WTC11 (cell line): ENCODE results near the gene KHSRP. TPM values are rescaled to one million over a fixed set of nuclear protein-coding genes. Genes with fewer than 3 reads are reported as not detected.
A peak's percentile ranks its signal among the peaks of the same experiment; 100 is the strongest.

ENCODE experiments used
- ATAC-seq: fragments of 200-7000 bp; cut with Tn5 transposase; 2 replicates; pipeline ENCODE4 v1.10.0; 2021; ENCODE audit warnings: mild to moderate bottlenecking, moderate library complexity
- CTCF ChIA-PET: fragments of 300-600 bp; sonication (Branson Sonifier 250); formaldehyde crosslinking; loops from one replicate; lab custom pipeline; 2021; ENCODE audit warnings: antibody characterized with exemption; lab: Charles Lee
- POLR2A ChIA-PET: fragments of 350-600 bp; sonication (Branson Sonifier 250); formaldehyde crosslinking; loops from one replicate; lab custom pipeline; 2021; ENCODE audit warnings: antibody characterized with exemption; lab: Charles Lee
- DNase-seq: peaks from one replicate; pipeline ENCODE4 v3.0.0; 2021; ENCODE audit warnings: low spot score
- H3K27ac Mint-ChIP-seq: 2 replicates; pipeline ENCODE4 v1.8.0; 2021; ENCODE audit warnings: mixed read lengths
- H3K27me3 Mint-ChIP-seq: 2 replicates; pipeline ENCODE4 v1.8.0; 2021; ENCODE audit warnings: low read depth, mild to moderate bottlenecking, moderate library complexity, mixed read lengths
- H3K36me3 Mint-ChIP-seq: 2 replicates; pipeline ENCODE4 v1.8.0; 2021; ENCODE audit warnings: mixed read lengths
- H3K4me1 Mint-ChIP-seq: 2 replicates; pipeline ENCODE4 v1.8.0; 2022; ENCODE audit warnings: mixed read lengths
- H3K4me3 Mint-ChIP-seq: 2 replicates; pipeline ENCODE4 v1.8.0; 2021; ENCODE audit warnings: mild to moderate bottlenecking, moderate library complexity, mixed read lengths
- H3K9me3 Mint-ChIP-seq: 2 replicates; pipeline ENCODE4 v1.8.0; 2021; ENCODE audit warnings: mixed read lengths
- CREM ChIP-seq: sonication (generic); formaldehyde crosslinking; IDR thresholded peaks from 2 replicates; pipeline ENCODE4 v1.8.1; 2022; ENCODE audit warnings: mild to moderate bottlenecking, missing genetic modification reagents, moderate library complexity
- E2F5 ChIP-seq: sonication (generic); formaldehyde crosslinking; IDR thresholded peaks from 2 replicates; pipeline ENCODE4 v1.8.1; 2022; ENCODE audit warnings: mild to moderate bottlenecking, moderate library complexity, missing genetic modification reagents
- MYBL2 ChIP-seq: sonication (generic); formaldehyde crosslinking; IDR thresholded peaks from 2 replicates; pipeline ENCODE4 v1.8.1; 2023; ENCODE audit warnings: mild to moderate bottlenecking, moderate library complexity, missing genetic modification reagents
- OVOL2 ChIP-seq: fragments of 250-450 bp; sonication (Bioruptor Pico); IDR thresholded peaks from 2 replicates; pipeline ENCODE4 v1.9.0; 2021; ENCODE audit warnings: mild to moderate bottlenecking, borderline replicate concordance
- PREB ChIP-seq: sonication (generic); formaldehyde crosslinking; IDR thresholded peaks from 2 replicates; pipeline ENCODE4 v1.8.1; 2022; ENCODE audit warnings: mild to moderate bottlenecking, missing genetic modification reagents, moderate library complexity, borderline replicate concordance
- STAT6 ChIP-seq: sonication (generic); formaldehyde crosslinking; conservative IDR thresholded peaks from 2 replicates; pipeline ENCODE4 v1.8.1; 2023; ENCODE audit warnings: mild to moderate bottlenecking, low read depth, missing genetic modification reagents, moderate library complexity
- USF1 ChIP-seq: sonication (generic); formaldehyde crosslinking; IDR thresholded peaks from 2 replicates; pipeline ENCODE4 v1.8.0; 2022; ENCODE audit warnings: mild to moderate bottlenecking, missing genetic modification reagents
- ZBTB43 ChIP-seq: sonication (generic); formaldehyde crosslinking; IDR thresholded peaks from 2 replicates; pipeline ENCODE4 v1.8.1; 2023; ENCODE audit warnings: mild to moderate bottlenecking, missing genetic modification reagents
- ZNF416 ChIP-seq: fragments of 250-450 bp; sonication (Bioruptor Pico); IDR thresholded peaks from 2 replicates; pipeline ENCODE4 v1.9.0; 2021; ENCODE audit warnings: mild to moderate bottlenecking, inconsistent platforms
- microRNA-seq: library from miRNA; unstranded; fragments of <30 nt; microRNA quantifications from one replicate; pipeline ENCODE4 v1.2.0, GENCODE V29; 2022; ENCODE audit warnings: borderline number of aligned reads
- total RNA-seq: library from RNA; stranded (reverse); gene quantifications from 3 replicates; pipeline ENCODE4 v1.2.3, GENCODE V29; 2021

The KHSRP gene
- total RNA-seq, 1 experiment from 2014 or later = 572 TPM

- TF ChIP-seq E2F5 (CRISPR knock-in tag) (peak; percentile 70; the same call in 1 of the 2 replicates), OVOL2 (CRISPR knock-in tag) (no peak)
Measured at GRCh38 chr19:6372594-6373095, 52.0 kb downstream of the KHSRP start, which contains the start of gene ALKBH7 (continued).

GRCh38 chr19:6364353-6364752, 60.3 kb downstream of the KHSRP start:
- ATAC-seq = no peak
- Mint-ChIP-seq H3K27ac (no peak overlapping the region), H3K4me3 (no peak overlapping the region), H3K27me3 (peaks cover 8% of the 10 kb centered on the region; the same call in 1 of the 2 replicates), H3K36me3 (peaks cover 28% of the 10 kb centered on the region), H3K4me1 (peaks cover 5% of the 10 kb centered on the region; the same call in 1 of the 2 replicates), H3K9me3 (no peaks in the 10 kb centered on the region)
- no peak for TF ChIP-seq STAT6 (CRISPR knock-in tag)
- TF ChIP-seq MYBL2 = no peak
- TF ChIP-seq USF1 (CRISPR knock-in tag) = no peak
- no peak for TF ChIP-seq ZNF416
- no peak for TF ChIP-seq ZBTB43
- TF ChIP-seq PREB = no peak
- no peak for TF ChIP-seq CREM (CRISPR knock-in tag)
- ChIA-PET POLR2A (no interaction called here), CTCF (interaction anchor here (0.8 to 1.3 kb wide), 4 partner anchors 9 to 342 kb away, joined by 3 to 4 read pairs (median 4); no protein-coding TSS in a partner anchor)
- no peak for DNase-seq

Small RNA genes lying within 50 kb of the gene (microRNA-seq; reads per million reads assigned to microRNA genes)
- gene MIR3940 = 15.0 reads per million, percentile 35 among the genes with 10 or more reads in this experiment
- gene MIR6790 = 2.8 reads per million
- gene MIR6885 = not detected

Other genes with a start within 250 kb of the KHSRP start
- 49.9 to 58.2 TPM (median 50.2 TPM) in 3 replicates for gene MLLT1, start 144.8 kb downstream of the KHSRP start, total RNA-seq
- not detected in 3 replicates for gene ACER1, start 91.2 kb downstream of the KHSRP start, total RNA-seq
- 86.2 to 95.8 TPM (median 91.9 TPM) in 3 replicates for gene CLPP, start 63.3 kb downstream of the KHSRP start, total RNA-seq
- 96.4 to 119 TPM (median 114 TPM) in 3 replicates for gene ALKBH7, start 52.0 kb downstream of the KHSRP start, total RNA-seq
- 1.9 to 3.5 TPM (median 2.9 TPM) in 3 replicates for gene PSPN, start 48.9 kb downstream of the KHSRP start, total RNA-seq
- 61.5 to 62.9 TPM (median 62.4 TPM) in 3 replicates for gene GTF2F1, start 31.6 kb downstream of the KHSRP start, total RNA-seq
- 0.18 to 0.35 TPM (median 0.21 TPM) in 3 replicates for gene SLC25A41, start 9.0 kb upstream of the KHSRP start, total RNA-seq
- gene SLC25A23, start 35.0 kb upstream of the KHSRP start, total RNA-seq = 63.6 to 69.1 TPM (median 63.7 TPM) in 3 replicates
- gene CRB3, start 39.5 kb upstream of the KHSRP start, total RNA-seq = 29.9 to 36.5 TPM (median 32.2 TPM) in 3 replicates
- 4.3 to 6.3 TPM (median 6.1 TPM) in 3 replicates for gene DENND1C, start 57.0 kb upstream of the KHSRP start, total RNA-seq
- gene TUBB4A, start 77.5 kb upstream of the KHSRP start, total RNA-seq = 18.5 to 33.1 TPM (median 30.2 TPM) in 3 replicates
- 2.6 to 2.9 TPM (median 2.7 TPM) in 3 replicates for gene TNFSF9, start 106.2 kb upstream of the KHSRP start, total RNA-seq
- 1.7 to 2.1 TPM (median 1.7 TPM) in 3 replicates for gene CD70, start 166.3 kb upstream of the KHSRP start, total RNA-seq
- gene TNFSF14, start 245.3 kb upstream of the KHSRP start, total RNA-seq = 0.13 to 0.27 TPM (median 0.27 TPM) in 3 replicates